Neural cell (in vitro differentiated cells): ENCODE data around the gene HMGCL. TPM values are rescaled to one million over a fixed set of nuclear protein-coding genes. Genes with fewer than 3 reads are reported as not detected.

ENCODE experiments used
- H2AFZ ChIP-seq: fragments of 200-600, 300-800 bp; sonication (generic), shearing (Covaris generic); 2 replicates; pipeline ENCODE4 v1.6.0; 2014; ENCODE audit warnings: low read depth, mild to moderate bottlenecking, antibody characterized with exemption, low read length, moderate library complexity
- H3F3A ChIP-seq: fragments of 200-600 bp; shearing (Covaris generic); 2 replicates; pipeline ENCODE4 v1.6.1; 2016; ENCODE audit warnings: mild to moderate bottlenecking, moderate library complexity, mixed read lengths, antibody characterized with exemption, low read length; ENCODE audit not compliant: insufficient read depth, poor library complexity, severe bottlenecking
- H3K27ac ChIP-seq: fragments of 200-600, 300-800 bp; sonication (generic), shearing (Covaris generic); 2 replicates; pipeline ENCODE4 v1.5.1; 2014; ENCODE audit warnings: mild to moderate bottlenecking, low read length, moderate library complexity
- H3K27me3 ChIP-seq: fragments of 300-800, 200-600 bp; sonication (generic), shearing (Covaris generic); 2 replicates; pipeline ENCODE4 v1.6.0; 2014; ENCODE audit warnings: mild to moderate bottlenecking, low read depth, low read length, moderate library complexity; ENCODE audit not compliant: insufficient read depth
- H3K36me3 ChIP-seq: fragments of 300-800, 200-600 bp; sonication (generic), shearing (Covaris generic); 2 replicates; pipeline ENCODE4 v1.5.1; 2014; ENCODE audit warnings: mild to moderate bottlenecking, antibody characterized with exemption, low read length, moderate library complexity; ENCODE audit not compliant: insufficient read depth
- H3K4me2 ChIP-seq: fragments of 300-800, 200-600 bp; sonication (generic), shearing (Covaris generic); 2 replicates; pipeline ENCODE4 v1.6.0; 2014; ENCODE audit warnings: mild to moderate bottlenecking, low read length
- H3K4me3 ChIP-seq: fragments of 300-800, 200-600 bp; sonication (generic), shearing (Covaris generic); 2 replicates; pipeline ENCODE4 v1.5.1; 2014; ENCODE audit warnings: mild to moderate bottlenecking, low read length, moderate library complexity
- H3K79me2 ChIP-seq: fragments of 200-600 bp; shearing (Covaris generic); replicated peaks from 2 replicates; pipeline ENCODE4 v1.6.0; 2014; ENCODE audit warnings: mild to moderate bottlenecking, low read length, moderate library complexity; ENCODE audit not compliant: insufficient read depth
- H3K9ac ChIP-seq: fragments of 300-800, 200-600 bp; sonication (generic), shearing (Covaris generic); 2 replicates; pipeline ENCODE4 v1.6.1; 2016; ENCODE audit warnings: mild to moderate bottlenecking, low read length, mixed read lengths
- H3K9me2 ChIP-seq: fragments of 200-600 bp; shearing (Covaris generic); 2 replicates; pipeline ENCODE4 v1.6.1; 2016; ENCODE audit warnings: mild to moderate bottlenecking, low read length, mixed read lengths; ENCODE audit not compliant: insufficient read depth
- H3K9me3 ChIP-seq: fragments of 200-600, 300-800 bp; sonication (generic), shearing (Covaris generic); 2 replicates; pipeline ENCODE4 v1.6.1; 2016; ENCODE audit warnings: mild to moderate bottlenecking, mixed run types, low read length, moderate library complexity, mixed read lengths
- H4K20me1 ChIP-seq: fragments of 200-600 bp; shearing (Covaris generic); 2 replicates; pipeline ENCODE4 v1.6.1; 2016; ENCODE audit warnings: mild to moderate bottlenecking, mixed run types; ENCODE audit not compliant: insufficient read depth
- EP300 ChIP-seq: fragments of 450-650 bp; conservative IDR thresholded peaks from 2 replicates; pipeline ENCODE4 v1.6.1; 2014; ENCODE audit warnings: antibody characterized with exemption, mild to moderate bottlenecking, moderate library complexity; ENCODE audit not compliant: poor library complexity, severe bottlenecking
- EZH2 ChIP-seq: fragments of 200-600, 300-800 bp; shearing (Covaris generic), sonication (generic); IDR thresholded peaks from 2 replicates; pipeline ENCODE4 v1.6.1; 2014; ENCODE audit warnings: antibody characterized with exemption, low read length, borderline replicate concordance, mild to moderate bottlenecking; ENCODE audit not compliant: insufficient read depth, poor library complexity, severe bottlenecking
- MXI1 ChIP-seq: fragments of 450-650 bp; conservative IDR thresholded peaks from 2 replicates; pipeline ENCODE4 v1.6.1; 2014; ENCODE audit warnings: antibody characterized with exemption, mild to moderate bottlenecking; ENCODE audit not compliant: poor library complexity, severe bottlenecking
- POLR2AphosphoS5 ChIP-seq: IDR thresholded peaks from 2 replicates; pipeline ENCODE4 v1.6.1; 2012
- RAD21 ChIP-seq: fragments of 450-650 bp; conservative IDR thresholded peaks from 2 replicates; pipeline ENCODE4 v1.6.1; 2014; ENCODE audit warnings: antibody characterized with exemption, mild to moderate bottlenecking, moderate library complexity
- SMC3 ChIP-seq: fragments of 450-650 bp; conservative IDR thresholded peaks from 2 replicates; pipeline ENCODE4 v1.6.1; 2014; ENCODE audit warnings: antibody characterized with exemption, mild to moderate bottlenecking, moderate library complexity; ENCODE audit not compliant: poor library complexity
- TAF1 ChIP-seq: IDR thresholded peaks from 2 replicates; pipeline ENCODE4 v1.6.1; 2012; ENCODE audit warnings: low read depth
- polyA plus RNA-seq: library from polyadenylated mRNA; depleted of rRNA; stranded (reverse); fragments of >200 nt; gene quantifications from 2 replicates; pipeline ENCODE4 v1.2.3, GENCODE V29; 2014
- TF ChIP-seq, protein P1 (sequence below): fragments of 450-650 bp; IDR thresholded peaks from 2 replicates; pipeline ENCODE4 v1.5.1; 2014; ENCODE audit warnings: antibody characterized with exemption, mild to moderate bottlenecking, moderate library complexity; ENCODE audit not compliant: poor library complexity, severe bottlenecking
- TF ChIP-seq, protein P2 (sequence below): IDR thresholded peaks from 2 replicates; pipeline ENCODE4 v1.6.1; 2012; ENCODE audit warnings: borderline replicate concordance

HMGCL gene
- polyA plus RNA-seq, 1 donor from 2014 or later, result 27.6 TPM

DNA sequence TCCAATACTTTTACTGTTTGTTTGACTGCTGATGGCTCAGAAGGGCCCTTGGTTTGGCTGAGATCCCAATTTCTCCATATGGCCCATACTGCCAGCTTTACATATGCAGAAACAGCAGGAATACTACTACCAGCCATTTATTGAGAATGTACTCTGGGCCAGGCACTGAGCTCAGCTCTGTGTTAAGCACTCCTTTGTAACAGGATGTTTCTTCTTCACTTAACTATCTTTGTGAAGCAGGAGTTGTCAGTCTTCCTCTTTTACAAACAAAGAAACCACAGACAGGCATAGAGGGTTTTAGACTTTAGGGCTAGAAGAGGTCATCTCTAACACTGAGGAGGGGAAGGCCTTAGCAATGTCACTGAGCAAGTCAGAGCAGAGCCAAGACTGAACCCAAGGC, 8.3 kb downstream of the HMGCL start:
- no peaks in the 10 kb centered on the region for H3K9me3 ChIP-seq
- no peaks in the 10 kb centered on the region for H3K79me2 ChIP-seq
- H3K27me3 ChIP-seq, result no peaks in the 10 kb centered on the region
- H3K4me2 ChIP-seq, result no peak overlapping the region
- no peaks in the 10 kb centered on the region for H3F3A ChIP-seq
- H3K27ac ChIP-seq, result no peak overlapping the region
- TF ChIP-seq POLR2AphosphoS5, result no peak
- TF ChIP-seq SMC3, result no peak
- TF ChIP-seq, protein P1, sequence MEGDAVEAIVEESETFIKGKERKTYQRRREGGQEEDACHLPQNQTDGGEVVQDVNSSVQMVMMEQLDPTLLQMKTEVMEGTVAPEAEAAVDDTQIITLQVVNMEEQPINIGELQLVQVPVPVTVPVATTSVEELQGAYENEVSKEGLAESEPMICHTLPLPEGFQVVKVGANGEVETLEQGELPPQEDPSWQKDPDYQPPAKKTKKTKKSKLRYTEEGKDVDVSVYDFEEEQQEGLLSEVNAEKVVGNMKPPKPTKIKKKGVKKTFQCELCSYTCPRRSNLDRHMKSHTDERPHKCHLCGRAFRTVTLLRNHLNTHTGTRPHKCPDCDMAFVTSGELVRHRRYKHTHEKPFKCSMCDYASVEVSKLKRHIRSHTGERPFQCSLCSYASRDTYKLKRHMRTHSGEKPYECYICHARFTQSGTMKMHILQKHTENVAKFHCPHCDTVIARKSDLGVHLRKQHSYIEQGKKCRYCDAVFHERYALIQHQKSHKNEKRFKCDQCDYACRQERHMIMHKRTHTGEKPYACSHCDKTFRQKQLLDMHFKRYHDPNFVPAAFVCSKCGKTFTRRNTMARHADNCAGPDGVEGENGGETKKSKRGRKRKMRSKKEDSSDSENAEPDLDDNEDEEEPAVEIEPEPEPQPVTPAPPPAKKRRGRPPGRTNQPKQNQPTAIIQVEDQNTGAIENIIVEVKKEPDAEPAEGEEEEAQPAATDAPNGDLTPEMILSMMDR, result no peak
- TF ChIP-seq MXI1, result no peak
- TF ChIP-seq EZH2, result no peak
- TF ChIP-seq, protein P2, sequence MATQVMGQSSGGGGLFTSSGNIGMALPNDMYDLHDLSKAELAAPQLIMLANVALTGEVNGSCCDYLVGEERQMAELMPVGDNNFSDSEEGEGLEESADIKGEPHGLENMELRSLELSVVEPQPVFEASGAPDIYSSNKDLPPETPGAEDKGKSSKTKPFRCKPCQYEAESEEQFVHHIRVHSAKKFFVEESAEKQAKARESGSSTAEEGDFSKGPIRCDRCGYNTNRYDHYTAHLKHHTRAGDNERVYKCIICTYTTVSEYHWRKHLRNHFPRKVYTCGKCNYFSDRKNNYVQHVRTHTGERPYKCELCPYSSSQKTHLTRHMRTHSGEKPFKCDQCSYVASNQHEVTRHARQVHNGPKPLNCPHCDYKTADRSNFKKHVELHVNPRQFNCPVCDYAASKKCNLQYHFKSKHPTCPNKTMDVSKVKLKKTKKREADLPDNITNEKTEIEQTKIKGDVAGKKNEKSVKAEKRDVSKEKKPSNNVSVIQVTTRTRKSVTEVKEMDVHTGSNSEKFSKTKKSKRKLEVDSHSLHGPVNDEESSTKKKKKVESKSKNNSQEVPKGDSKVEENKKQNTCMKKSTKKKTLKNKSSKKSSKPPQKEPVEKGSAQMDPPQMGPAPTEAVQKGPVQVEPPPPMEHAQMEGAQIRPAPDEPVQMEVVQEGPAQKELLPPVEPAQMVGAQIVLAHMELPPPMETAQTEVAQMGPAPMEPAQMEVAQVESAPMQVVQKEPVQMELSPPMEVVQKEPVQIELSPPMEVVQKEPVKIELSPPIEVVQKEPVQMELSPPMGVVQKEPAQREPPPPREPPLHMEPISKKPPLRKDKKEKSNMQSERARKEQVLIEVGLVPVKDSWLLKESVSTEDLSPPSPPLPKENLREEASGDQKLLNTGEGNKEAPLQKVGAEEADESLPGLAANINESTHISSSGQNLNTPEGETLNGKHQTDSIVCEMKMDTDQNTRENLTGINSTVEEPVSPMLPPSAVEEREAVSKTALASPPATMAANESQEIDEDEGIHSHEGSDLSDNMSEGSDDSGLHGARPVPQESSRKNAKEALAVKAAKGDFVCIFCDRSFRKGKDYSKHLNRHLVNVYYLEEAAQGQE, result no peak
- no peaks in the 10 kb centered on the region for H3K9me2 ChIP-seq
- H3K36me3 ChIP-seq, result no peaks in the 10 kb centered on the region
- no peak overlapping the region for H3K9ac ChIP-seq
- H3K4me3 ChIP-seq, result no peak overlapping the region
- H4K20me1 ChIP-seq, result no peaks in the 10 kb centered on the region
- no peak overlapping the region for H2AFZ ChIP-seq

DNA sequence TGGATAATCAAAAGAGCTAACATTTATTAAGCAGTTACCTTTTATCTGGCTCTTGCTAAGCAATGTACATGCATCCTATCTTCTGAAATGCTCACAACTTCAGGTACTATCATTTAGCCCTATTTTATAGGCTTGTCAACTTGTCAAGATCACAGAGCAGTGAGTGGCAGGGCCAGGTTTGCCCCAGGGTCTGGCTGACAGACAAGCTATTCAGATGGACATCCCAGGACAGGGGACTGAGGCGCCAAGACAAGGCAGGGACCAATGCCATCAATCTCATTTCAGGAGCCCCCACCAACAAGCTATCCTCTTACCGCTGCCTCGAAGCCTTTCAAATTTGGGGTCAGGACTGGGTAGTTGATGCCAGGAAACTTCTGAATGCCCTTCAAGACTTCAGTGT, 8.9 kb downstream of the HMGCL start:
- Histone ChIP-seq H3K9me2 (no peaks in the 10 kb centered on the region), H3K9me3 (no peaks in the 10 kb centered on the region), H4K20me1 (no peaks in the 10 kb centered on the region), H3K79me2 (no peaks in the 10 kb centered on the region), H3K4me3 (no peak overlapping the region), H3K9ac (no peak overlapping the region), H3K27me3 (no peaks in the 10 kb centered on the region), H3F3A (no peaks in the 10 kb centered on the region), H3K36me3 (no peaks in the 10 kb centered on the region), H3K4me2 (no peak overlapping the region), H2AFZ (no peak overlapping the region), H3K27ac (no peak overlapping the region)
- TF ChIP-seq, protein P2, result no peak
- TF ChIP-seq MXI1, result no peak
- TF ChIP-seq TAF1, result no peak
- no peak for TF ChIP-seq SMC3
- TF ChIP-seq, protein P1, result no peak
- no peak for TF ChIP-seq EZH2
- TF ChIP-seq POLR2AphosphoS5, result no peak
- TF ChIP-seq EP300, result no peak
- TF ChIP-seq RAD21, result no peak
